Suppressor macrophage (primary cell): ENCODE data around the gene CLCNKA.

Experiments
- DNase-seq, 4 experiments: peaks; one replicate each; pipeline ENCODE4 v3.0.0-alpha.2; 2020 to 2022

The CLCNKA gene

DNA sequence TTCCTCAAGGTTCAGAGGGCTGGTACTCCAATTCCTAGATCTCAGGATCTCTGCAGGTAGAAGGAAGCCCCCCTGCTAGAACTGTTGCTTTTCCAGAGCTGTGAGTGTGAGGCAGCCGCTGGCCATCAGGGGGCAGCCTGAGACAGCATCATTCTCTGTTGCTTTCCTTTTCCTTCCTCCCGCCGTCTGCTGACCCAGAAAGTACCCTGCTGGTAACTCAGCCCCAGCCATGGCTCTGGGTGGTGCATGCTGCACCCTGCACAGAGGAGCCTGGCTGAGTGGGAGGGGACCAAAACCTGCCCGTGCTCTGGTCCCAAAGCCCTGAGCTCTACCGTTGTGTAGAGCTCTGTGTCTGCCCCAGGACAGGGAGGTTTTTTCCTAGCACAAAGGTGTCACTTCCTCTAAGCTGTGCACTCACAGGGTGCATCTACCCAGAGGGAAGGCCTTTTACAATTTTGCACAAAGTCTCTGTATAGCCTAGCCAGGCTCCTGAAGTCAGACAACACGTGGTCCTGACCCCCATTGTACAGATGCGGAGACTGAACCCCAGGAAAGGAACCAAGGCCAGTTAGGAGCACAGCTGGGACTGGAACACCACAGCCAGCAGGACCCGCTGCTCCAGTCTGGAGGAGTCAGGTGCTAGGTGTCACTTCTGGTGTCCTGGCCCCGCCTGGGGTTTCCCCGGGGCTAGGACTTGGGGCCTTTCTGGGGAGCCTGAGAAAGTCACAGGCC is 57.3 kb downstream of the CLCNKA start:
- peak; percentile 63 to 83 (median 70) for DNase-seq

DNA sequence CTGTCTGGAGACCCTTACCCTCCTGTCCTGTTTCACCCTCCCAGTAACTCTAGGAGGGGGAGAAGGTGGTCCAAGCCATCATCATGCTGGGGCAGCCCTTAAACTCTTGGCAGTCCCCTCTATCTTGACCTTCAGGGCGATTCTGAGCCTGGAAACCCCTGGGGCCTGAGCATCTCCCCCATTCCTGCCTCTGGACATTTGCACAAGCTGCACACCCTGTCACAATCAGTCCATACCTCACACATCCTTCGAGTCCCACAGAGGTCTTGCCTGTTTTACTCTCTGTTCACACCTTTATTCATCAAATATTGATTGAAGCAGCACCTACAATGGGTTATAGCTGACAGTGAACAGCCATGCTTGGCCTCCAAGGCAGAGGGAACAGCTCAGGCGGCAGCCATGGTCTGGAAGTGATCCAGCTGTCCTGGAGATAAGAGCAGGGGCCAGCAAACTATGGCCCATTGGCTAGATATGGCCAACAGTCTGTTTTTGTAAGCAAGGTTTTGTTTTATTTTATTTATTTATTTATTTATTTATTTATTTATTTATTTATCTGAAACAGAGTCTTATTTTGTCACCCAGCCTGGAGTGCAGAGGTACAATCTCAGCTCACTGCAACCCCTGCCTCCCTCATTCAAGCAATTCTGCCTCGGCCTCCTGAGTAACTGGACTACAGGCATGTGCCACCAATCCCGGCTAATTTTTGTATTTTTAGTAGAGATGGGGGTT is 58.8 kb downstream of the CLCNKA start:
- no peak for DNase-seq

DNA sequence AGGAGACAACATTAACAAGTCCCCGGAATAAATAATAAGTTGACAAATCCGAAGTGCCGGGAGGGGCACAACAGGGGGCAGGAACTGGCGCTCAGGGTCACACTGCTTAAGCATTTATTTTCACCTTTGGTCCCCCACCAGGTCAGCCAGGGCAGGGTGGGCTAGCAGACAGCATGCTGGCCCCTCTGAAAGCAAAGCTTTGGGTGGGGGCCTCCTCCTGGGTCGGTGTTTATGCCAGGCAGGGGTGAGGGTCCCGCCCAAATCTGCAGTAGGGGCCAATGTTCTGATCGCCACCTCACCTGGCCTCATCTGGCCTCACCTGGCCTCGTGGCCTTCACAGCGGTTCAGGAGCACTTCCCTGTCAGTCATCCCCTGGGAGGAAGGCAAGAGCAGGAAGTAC is 59.8 kb downstream of the CLCNKA start:
- no peak for DNase-seq

DNA sequence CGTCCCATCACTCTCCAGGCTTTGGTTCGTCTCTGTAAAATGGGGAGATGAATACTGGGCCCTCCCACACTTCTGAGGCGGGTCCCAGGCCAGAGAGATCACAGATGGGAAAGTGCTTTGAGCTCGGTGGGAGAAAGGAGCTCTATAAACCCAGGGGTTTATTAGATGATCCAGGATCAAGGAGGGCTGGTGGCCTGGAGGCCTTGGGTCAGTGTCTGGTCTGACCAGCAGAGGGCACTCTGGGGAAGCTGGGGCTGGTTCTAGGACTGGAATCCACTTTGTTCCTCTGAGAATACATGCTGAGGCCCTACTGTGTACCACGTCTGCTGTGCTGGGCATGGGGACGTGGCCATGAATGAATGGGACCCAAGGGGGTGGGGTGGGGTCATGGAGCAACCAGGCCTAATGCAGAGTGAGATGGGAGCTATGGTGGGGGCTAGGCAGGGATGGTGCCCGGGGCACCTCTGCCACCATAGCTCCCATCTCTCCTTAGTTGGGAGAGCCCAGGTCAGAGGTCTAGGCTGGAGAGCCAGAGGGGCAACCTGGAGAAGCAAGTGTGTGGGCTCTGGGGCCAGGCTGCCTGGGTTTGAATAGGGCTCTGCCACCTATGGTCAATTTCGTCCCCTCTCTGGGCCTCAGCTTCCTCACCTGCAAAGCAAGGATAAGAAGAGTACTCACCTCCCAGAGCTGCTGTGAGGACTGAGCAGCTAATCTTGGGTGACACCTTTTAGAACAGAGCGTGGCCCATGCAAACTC is 60.6 kb downstream of the CLCNKA start:
- peak; percentile 73 to 85 (median 84) for DNase-seq

DNA sequence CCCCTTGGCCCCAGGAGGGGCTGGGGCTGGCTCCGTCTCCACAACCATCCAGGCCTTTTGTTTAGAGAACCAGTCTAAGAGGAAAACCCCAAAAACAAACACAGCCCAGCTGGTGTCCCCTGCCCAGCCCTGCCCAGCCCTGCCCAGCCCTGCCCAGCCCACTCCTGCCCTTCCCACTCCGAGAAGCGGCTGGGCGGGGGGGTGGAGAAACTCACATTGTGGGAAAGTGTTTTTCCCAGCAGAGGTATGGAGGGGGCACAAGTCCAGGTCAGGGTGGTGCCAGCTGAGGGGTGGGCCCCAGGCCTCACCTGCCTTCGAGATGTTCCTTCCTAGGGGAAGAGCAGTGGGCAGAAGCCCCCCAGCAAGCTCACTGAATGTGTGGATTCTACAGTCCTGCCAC is 61.6 kb downstream of the CLCNKA start:
- DNase-seq = no peak
